Measurements from ENCODE around the gene CD22.

The CD22 gene

DNA sequence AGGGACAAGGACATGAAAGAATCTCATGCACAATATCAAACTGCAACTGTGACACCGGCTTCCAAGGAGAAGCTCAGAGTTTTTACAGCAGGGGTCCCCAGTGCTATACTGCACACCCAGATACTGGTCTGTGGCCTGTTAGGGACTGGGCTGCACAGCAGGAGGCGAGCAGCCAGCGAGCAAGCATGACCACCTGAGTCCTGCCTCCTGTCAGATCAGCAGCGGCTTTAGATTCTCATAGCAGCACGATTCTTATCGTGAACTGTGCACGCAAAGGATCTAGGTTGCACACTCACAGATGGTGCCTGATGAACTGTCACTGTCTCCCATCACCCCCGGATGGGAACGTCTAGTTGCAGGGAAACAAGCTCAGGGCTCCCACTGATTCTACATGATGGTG, 13.1 kb upstream of the CD22 start:
- DNase-seq, result no peak

- DNase-seq, result no peak
Observed at GRCh38 chr19:35316560-35316959, 12.4 kb upstream of the CD22 start.

GRCh38 chr19:35317464-35318043, 11.4 kb upstream of the CD22 start:
- DNase-seq, result no peak

GRCh38 chr19:35318679-35319448, 10.1 kb upstream of the CD22 start:
- DNase-seq, result no peak

GRCh38 chr19:35320065-35320713, 8.8 kb upstream of the CD22 start:
- no peak for DNase-seq

- DNase-seq, result no peak
Observed at GRCh38 chr19:35321291-35321690, 7.7 kb upstream of the CD22 start.

DNA sequence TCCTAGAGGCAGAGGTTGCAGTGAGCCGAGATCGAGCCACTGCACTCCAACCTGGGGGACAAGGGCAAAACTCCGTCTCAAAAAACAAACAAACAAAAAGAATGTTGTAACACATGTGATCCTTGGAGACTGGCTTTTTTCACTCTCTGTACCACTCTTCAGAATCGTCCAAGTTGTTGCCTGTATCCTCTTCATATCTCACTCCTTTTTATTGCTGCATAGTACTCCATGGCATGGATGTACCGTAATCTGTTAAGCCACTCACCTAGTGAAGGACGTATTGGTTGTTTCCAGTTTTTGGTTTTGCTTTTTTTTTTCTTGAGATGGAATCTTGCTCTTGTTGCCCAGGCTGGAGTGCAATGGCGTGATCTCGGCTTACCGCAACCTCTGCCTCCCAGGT, 7.0 kb upstream of the CD22 start:
- DNase-seq, result no peak

DNA sequence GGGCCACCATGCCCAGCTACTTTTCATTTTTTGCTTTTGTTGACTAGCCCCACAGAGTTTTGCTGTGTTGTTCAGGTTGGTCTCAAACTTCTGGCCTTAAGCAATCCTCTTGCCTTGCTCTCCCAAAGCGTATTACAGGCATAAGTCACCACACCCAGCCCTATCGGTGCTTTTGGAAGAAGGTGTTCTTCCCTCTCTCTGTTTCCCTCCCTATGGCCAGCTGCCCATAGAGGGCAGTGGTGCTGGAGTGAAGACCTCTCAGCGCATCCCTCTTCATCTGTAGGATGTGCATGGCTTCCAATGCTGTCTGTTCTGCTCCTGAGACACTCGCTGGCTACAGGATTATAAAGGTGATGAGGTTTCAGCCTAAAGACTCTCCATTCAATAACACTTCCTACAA, 1.3 kb upstream of the CD22 start:
- no peak for DNase-seq

DNA sequence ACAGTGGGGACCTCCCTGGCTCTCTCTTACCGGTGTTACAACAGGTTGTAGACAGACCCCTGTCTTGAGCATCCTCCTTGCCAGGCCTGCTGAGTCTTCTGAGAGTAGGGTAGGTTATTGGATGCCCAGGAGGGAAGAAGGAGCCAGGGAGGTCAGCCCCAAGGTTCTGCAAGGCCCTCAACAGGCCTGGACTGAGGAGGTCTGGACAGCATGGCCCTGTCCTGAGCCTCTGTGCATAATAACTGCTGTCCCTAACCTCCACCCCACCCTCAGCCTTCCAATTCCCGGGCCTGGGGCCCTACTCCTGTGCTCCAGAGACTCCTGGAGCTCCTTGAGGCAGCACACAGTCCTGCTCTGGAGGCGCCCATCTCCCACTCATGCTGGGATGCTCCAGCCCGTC, 336 bp downstream of the CD22 start:
- DNase-seq, result no peak

DNA sequence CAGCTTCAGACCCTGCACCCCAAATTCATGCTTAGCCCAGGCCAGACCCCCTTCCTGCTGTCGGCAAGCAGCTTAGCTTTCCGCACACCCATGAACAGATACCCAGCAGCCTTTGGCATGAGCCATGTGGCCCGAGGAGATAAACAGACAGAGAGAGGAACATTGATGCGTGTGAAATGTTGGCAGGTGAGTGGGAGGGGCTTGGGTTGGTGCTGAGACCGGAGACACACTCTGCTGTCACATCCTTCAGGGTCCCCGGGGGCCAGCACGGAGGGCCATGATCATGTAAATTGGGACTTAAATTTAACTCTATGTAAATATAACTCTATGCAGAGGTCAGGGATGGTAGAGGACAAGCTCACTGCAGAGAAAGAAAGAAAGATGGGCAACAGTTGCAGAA, 1.5 kb downstream of the CD22 start:
- no peak for DNase-seq

DNA sequence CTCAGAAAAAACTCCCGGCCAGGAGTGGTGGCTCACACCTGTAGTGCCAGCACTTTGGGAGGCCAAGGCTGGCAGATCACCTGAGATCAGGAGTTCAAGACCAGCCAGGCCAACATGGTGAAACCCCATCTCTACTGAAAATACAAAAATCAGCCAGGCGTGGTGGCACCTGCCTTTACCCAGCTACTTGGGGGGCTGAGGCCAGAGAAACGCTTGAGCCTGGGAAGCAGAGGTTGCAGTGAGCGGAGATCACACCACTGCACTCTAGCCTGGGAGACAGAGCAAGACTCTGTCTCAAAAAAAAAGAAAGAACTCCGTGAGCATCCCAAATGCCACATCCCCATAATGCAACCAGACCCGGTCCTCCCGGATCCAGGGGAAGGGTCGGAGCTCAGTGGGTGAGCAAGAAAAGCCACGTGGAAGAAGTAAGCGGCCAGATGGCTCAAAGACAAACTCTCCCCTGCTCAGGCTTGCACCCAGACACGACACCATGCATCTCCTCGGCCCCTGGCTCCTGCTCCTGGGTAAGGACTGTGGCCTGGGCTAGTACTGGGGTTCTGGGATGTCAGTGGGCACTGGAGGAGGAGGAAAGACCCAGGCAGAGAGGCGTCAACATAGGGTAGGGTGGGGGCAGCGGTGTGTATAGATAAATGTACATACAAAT, 2.7 kb downstream of the CD22 start:
- no peak for DNase-seq

DNA sequence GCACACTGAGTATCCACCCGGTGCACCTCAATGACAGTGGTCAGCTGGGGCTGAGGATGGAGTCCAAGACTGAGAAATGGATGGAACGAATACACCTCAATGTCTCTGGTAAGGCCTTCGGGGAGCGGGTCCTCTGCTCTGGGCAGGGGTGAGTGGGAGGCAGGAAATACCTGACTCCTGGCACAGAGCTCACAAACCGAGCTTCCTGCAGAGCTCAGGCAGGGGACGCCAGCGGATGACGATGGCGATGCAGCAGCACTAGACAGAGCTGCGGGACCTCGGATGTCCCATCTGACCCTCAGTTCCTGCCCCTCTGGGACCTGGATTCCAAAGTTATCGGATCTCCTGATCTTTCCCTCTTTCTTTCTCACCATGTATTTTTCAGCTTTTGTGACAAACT, 3.8 kb downstream of the CD22 start:
- no peak for DNase-seq

DNA sequence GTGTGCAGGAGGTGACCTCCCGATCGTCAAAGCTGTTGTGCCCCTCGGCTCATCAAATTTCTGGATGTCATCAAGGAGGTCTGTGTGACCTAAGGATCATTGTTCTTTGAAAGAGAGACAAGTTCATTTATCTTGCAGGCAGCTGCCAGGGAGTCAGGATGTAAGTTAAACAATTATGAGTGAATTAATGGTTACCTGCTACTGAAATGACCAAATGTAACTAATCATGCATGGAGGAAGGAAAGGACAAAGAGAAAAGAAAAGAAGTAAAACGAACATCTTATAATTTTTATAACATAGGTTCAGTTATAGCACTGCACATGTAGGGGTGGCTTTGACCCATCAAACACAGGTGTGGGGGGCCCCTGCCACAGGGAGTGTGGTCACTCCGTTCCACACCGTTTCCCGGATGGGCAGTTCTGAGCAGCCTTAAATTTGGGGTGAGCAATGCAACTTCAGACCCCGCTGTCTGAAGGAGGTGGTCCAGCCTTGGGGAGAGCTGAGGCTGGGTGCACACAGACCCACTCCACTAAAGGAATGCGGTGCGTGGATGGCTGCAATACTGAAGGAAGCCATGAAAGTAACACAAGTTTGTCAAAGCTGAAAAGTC, 5.3 kb downstream of the CD22 start:
- no peak for DNase-seq

- no peak for DNase-seq
Observed at GRCh38 chr19:35336166-35336955, 7.4 kb downstream of the CD22 start.

- DNase-seq, result no peak
Observed at GRCh38 chr19:35337097-35337983, 8.4 kb downstream of the CD22 start.

GRCh38 chr19:35337984-35338296, 9.0 kb downstream of the CD22 start:
- DNase-seq, result no peak

- no peak for DNase-seq
Observed at GRCh38 chr19:35340431-35340830, 11.4 kb downstream of the CD22 start.

GRCh38 chr19:35341006-35341405, 12.0 kb downstream of the CD22 start:
- no peak for DNase-seq

GRCh38 chr19:35341565-35342225, 12.7 kb downstream of the CD22 start:
- no peak for DNase-seq

GRCh38 chr19:35342430-35342829, 13.4 kb downstream of the CD22 start:
- DNase-seq, result no peak

GRCh38 chr19:35344511-35345031, 15.6 kb downstream of the CD22 start:
- DNase-seq, result no peak
